ENCODE data around the gene GHRH. TPM values are rescaled to one million over a fixed set of nuclear protein-coding genes. Genes with fewer than 3 reads are reported as not detected.

The GHRH gene, protein sequence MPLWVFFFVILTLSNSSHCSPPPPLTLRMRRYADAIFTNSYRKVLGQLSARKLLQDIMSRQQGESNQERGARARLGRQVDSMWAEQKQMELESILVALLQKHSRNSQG
- not detected for total RNA-seq

- ATAC-seq (ENCODE audit: low read depth), result no peak
- no peaks in the 10 kb centered on the region for H3K36me3 Mint-ChIP-seq
- DNase-seq, result no peak
- POLR2A ChIA-PET, result no interaction called here
- no peaks in the 10 kb centered on the region for H3K4me1 Mint-ChIP-seq
- no peaks in the 10 kb centered on the region for H3K9me3 Mint-ChIP-seq
- H3K27ac Mint-ChIP-seq, result no peak within 1 kb of the TSS
- no peak within 1 kb of the TSS for H3K4me3 Mint-ChIP-seq
- peaks cover 5% of the 10 kb centered on the region for H3K27me3 Mint-ChIP-seq
Measured at GRCh38 chr20:37261714-37262113, at the start of gene GHRH. Gene GHRH, minus strand, starts transcription at chr20:37261814. Its CDS starts 4,925 bp downstream, at chr20:37256889.

- peaks cover 12% of the 10 kb centered on the region for H3K4me1 Mint-ChIP-seq
- H3K27ac Mint-ChIP-seq, result peak overlapping the region; percentile 20
- no peak for DNase-seq
- POLR2A ChIA-PET, result no interaction called here
- no peaks in the 10 kb centered on the region for H3K9me3 Mint-ChIP-seq
- peaks cover 10% of the 10 kb centered on the region for H3K36me3 Mint-ChIP-seq
- H3K4me3 Mint-ChIP-seq, result no peak overlapping the region
- no peak for ATAC-seq (ENCODE audit: low read depth)
- H3K27me3 Mint-ChIP-seq, result no peaks in the 10 kb centered on the region
Measured at GRCh38 chr20:37310951-37311350, 49.3 kb upstream of the GHRH start.

DNA sequence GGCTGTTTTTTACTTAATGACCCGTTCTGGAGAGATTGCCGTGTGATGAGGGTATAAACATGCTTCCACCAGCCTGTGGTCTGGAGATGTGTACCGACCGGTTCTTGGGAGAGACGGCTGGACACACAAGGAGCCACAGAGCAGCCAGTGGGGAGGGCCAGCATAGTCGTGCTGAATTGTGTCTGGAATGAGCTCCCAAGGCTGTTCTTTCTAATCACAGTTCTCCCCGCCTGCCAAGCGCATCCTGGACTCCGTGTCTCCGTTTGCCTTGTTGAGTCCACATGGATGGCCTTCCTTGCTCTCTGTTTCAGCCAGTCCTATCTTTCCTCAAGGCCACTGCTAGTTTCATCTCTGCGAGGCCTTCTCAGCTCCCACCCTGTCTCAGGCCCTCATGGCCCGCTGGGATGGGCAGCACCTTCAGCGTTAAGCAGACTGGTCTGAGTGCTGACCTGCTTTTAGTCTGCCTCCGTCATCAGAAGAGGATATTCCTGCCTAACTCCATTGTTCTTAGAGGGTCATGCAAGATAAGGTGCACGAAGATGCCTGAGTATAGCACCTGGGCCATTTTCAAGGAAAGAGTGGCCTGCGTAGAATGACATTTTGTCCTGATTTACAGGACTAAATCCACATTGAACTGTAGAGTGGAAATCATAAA lies 48.4 kb upstream of the GHRH start:
- DNase-seq (no peak), ATAC-seq (ENCODE audit: low read depth) (no peak)
- H3K27ac Mint-ChIP-seq, result no peak overlapping the region
- peaks cover 6% of the 10 kb centered on the region for H3K4me1 Mint-ChIP-seq
- no peaks in the 10 kb centered on the region for H3K9me3 Mint-ChIP-seq
- POLR2A ChIA-PET, result no interaction called here
- no peak overlapping the region for H3K4me3 Mint-ChIP-seq
- H3K36me3 Mint-ChIP-seq, result peaks cover 7% of the 10 kb centered on the region
- no peaks in the 10 kb centered on the region for H3K27me3 Mint-ChIP-seq

- POLR2A ChIA-PET, result no interaction called here
- no peak overlapping the region for H3K4me3 Mint-ChIP-seq
- no peaks in the 10 kb centered on the region for H3K27me3 Mint-ChIP-seq
- H3K36me3 Mint-ChIP-seq, result peaks cover 12% of the 10 kb centered on the region
- no peak for DNase-seq
- H3K9me3 Mint-ChIP-seq, result no peaks in the 10 kb centered on the region
- no peak for ATAC-seq (ENCODE audit: low read depth)
- no peak overlapping the region for H3K27ac Mint-ChIP-seq
- H3K4me1 Mint-ChIP-seq, result peaks cover 3% of the 10 kb centered on the region
Measured at GRCh38 chr20:37309290-37309689, 47.7 kb upstream of the GHRH start.

DNA sequence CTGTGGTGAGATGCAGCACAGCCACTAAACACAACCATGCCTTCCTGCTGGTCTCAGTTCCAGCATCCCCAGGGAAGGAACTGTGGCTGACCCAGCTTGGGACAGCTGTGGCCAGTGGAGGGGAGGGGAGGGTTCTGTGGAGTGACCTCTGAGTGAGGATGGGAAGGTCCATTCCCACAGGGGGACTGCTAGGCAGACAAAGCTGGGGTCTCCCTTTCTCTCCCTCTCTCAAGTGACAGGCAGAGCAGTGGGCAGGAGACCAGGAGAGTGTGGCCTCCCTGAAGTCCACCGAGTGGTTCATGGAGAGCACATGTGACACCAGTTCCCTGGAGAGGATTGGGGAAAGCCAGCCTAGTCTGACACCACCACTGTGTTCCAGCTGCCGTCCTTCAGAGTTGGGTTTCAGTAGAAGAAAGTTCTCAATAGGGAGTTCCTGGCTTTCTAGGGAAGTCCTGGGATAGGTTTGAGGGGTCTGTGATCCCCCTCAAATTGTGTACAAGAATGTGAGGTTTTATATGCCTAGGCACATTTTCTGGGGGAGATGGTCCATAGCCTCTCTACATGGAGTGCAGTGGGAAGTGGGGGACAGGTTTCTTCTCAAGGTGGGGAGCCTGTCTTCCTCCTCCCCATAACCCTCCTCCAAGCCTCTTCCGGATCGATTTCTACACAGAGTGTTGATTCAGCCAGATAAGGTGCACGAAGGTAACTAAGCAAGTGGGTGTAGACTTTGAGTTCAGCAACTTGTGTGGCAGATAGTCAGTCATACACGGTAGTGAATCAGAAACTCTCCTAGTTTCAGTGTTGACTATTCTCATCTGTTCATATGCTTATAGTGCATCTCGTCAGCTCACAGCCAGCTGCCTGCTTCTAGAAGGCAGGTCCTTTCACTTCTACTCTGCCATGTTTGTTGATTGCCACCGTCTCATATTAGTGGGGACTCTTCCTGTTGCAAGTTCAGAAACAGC lies 46.8 kb upstream of the GHRH start:
- ATAC-seq (ENCODE audit: low read depth) (no peak), DNase-seq (no peak)
- Mint-ChIP-seq H3K36me3 (peaks cover 14% of the 10 kb centered on the region), H3K27me3 (no peaks in the 10 kb centered on the region), H3K4me3 (no peak overlapping the region), H3K4me1 (peaks cover 5% of the 10 kb centered on the region), H3K9me3 (no peaks in the 10 kb centered on the region), H3K27ac (no peak overlapping the region)
- POLR2A ChIA-PET, result no interaction called here

DNA sequence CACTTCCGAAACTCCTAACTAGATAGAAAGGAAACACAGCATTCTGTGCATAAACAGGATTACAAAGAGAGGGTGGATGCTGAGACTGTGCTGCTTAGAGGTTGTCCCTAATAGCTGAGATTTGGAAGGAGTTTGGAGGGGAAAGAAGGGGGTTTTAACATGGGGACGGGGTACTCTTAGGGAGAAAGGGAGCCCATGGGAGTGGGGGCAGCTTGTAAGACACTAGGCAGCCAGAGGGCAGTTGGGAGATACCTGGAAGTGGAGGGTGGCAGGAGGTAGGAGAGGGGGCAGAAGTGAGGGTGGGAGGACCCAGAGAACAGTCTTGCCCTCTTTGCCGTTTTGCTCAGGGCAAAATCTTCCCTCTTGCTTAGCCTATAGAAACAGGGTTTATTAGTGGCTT lies 44.2 kb upstream of the GHRH start:
- H3K4me3 Mint-ChIP-seq, result no peak overlapping the region
- H3K27ac Mint-ChIP-seq, result no peak overlapping the region
- POLR2A ChIA-PET, result interaction anchor here (0.8 kb wide), 1 partner anchor 16 kb away, joined by 3 read pairs; no protein-coding TSS in a partner anchor
- DNase-seq (no peak), ATAC-seq (ENCODE audit: low read depth) (no peak)
- no peaks in the 10 kb centered on the region for H3K27me3 Mint-ChIP-seq
- H3K9me3 Mint-ChIP-seq, result no peaks in the 10 kb centered on the region
- peaks cover 21% of the 10 kb centered on the region for H3K36me3 Mint-ChIP-seq
- H3K4me1 Mint-ChIP-seq, result peaks cover 4% of the 10 kb centered on the region

DNA sequence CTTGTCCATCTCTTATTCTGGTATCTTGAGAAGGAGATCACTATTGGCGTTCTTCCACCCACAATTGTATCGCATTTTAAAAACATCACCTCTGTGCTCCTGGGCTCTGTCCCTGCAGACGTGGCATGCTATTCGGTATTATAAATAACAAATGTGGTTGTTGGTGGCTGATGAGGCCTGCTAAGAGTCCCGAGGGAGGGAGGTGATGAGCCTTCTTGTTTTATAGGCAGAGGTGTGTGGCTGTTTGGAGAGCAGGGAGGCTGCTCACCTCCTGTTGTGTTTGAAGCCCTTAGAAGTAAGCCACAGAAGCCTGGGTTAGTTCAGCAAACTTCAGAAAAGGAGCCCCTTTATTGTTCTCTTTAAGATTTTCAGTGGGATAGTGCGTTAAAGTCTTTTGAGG lies 43.5 kb upstream of the GHRH start:
- H3K36me3 Mint-ChIP-seq, result peaks cover 27% of the 10 kb centered on the region
- peaks cover 4% of the 10 kb centered on the region for H3K4me1 Mint-ChIP-seq
- no peak overlapping the region for H3K27ac Mint-ChIP-seq
- POLR2A ChIA-PET, result no interaction called here
- no peak for DNase-seq
- no peaks in the 10 kb centered on the region for H3K9me3 Mint-ChIP-seq
- no peak overlapping the region for H3K4me3 Mint-ChIP-seq
- no peaks in the 10 kb centered on the region for H3K27me3 Mint-ChIP-seq
- no peak for ATAC-seq (ENCODE audit: low read depth)

DNA sequence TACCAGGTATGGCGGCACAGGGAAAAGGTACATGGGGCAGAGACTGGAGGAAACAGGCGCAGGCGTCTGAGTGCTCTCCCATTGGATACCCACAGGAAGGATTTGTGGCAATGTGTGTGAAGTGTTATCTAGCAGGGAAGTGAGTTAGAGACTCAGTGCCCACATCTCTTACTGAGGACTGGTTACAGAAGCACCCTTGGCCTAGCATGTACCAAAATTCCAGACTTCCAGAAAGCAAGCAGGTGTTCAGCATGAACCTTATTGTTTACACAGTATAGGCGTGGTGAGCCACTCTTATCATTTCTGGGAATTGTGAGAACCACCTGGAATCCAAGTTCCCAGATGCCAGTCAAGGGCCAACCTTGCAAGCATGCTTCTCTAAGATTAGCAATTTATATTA lies 42.0 kb upstream of the GHRH start:
- peaks cover 32% of the 10 kb centered on the region for H3K36me3 Mint-ChIP-seq

DNA sequence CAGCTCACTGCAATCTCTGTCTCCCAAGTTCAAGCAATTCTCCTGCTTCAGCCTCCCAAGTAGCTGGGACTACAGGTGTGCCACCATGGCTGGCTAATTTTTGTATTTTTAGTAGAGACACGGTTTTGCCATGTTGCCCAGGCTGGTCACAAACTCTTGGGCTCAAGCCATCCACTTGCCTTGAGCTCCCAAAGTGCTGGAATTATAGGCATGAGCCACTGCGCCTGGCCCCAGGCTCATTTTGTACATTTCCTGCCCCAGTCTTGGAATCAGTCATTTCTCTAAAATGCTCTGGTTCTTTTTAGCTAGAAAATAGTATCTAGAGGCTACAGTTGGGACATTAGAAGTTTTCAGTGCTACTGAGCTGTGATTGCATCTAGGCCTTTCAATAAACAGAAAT lies 41.4 kb upstream of the GHRH start:
- no peak overlapping the region for H3K27ac Mint-ChIP-seq
- H3K36me3 Mint-ChIP-seq, result peaks cover 31% of the 10 kb centered on the region
- H3K4me3 Mint-ChIP-seq, result no peak overlapping the region
- DNase-seq (no peak), ATAC-seq (ENCODE audit: low read depth) (no peak)
- peaks cover 5% of the 10 kb centered on the region for H3K4me1 Mint-ChIP-seq
- no peaks in the 10 kb centered on the region for H3K9me3 Mint-ChIP-seq
- H3K27me3 Mint-ChIP-seq, result no peaks in the 10 kb centered on the region
- POLR2A ChIA-PET, result no interaction called here

More for the DNA sequence above, 42.0 kb upstream of the GHRH start:
- H3K27me3 Mint-ChIP-seq, result no peaks in the 10 kb centered on the region
- H3K9me3 Mint-ChIP-seq, result no peaks in the 10 kb centered on the region
- ATAC-seq (ENCODE audit: low read depth), result no peak
- H3K4me1 Mint-ChIP-seq, result peaks cover 4% of the 10 kb centered on the region
- no peak for DNase-seq
- POLR2A ChIA-PET, result no interaction called here
- no peak overlapping the region for H3K4me3 Mint-ChIP-seq
- H3K27ac Mint-ChIP-seq, result peak overlapping the region; percentile 1

DNA sequence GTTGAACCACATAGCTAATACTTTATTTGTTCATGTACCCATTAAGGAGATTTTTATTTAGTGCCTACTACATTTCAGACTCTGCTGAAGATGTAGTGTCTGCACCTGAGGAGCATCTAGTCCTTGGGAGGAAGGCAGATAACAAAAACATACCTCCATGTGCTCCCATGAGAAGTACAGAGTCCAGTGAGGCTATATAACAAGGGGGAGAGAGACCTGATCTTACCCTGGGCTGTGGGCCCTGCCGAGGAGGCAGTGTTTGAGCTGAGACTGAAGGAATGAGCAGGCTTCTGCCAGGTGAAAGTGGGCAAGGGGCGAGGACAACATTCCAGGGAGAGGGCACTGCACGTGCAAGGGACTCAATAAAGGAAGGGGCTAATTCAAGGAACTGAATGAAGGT lies 39.9 kb upstream of the GHRH start:
- peaks cover 7% of the 10 kb centered on the region for H3K4me1 Mint-ChIP-seq
- H3K4me3 Mint-ChIP-seq, result no peak overlapping the region
- DNase-seq (no peak), ATAC-seq (ENCODE audit: low read depth) (no peak)
- H3K27me3 Mint-ChIP-seq, result no peaks in the 10 kb centered on the region
- H3K36me3 Mint-ChIP-seq, result peaks cover 34% of the 10 kb centered on the region
- no peak overlapping the region for H3K27ac Mint-ChIP-seq
- H3K9me3 Mint-ChIP-seq, result no peaks in the 10 kb centered on the region
- POLR2A ChIA-PET, result no interaction called here

DNA sequence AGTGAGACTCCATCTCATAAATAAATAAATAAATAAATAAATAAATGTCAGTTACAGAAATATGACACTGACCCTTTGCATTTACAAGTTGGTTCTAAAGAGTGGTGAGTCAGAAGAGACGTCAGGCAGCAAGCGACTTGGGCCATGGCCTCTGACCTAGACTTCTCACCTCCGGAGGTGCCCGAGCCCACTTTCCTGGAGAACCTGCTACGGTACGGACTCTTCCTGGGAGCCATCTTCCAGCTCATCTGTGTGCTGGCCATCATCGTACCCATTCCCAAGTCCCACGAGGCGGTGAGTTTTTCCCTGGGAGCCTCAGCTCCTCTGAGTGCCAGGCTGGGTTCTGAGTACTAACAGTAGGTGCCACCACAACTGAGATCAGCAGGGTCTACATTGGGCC lies 39.5 kb upstream of the GHRH start:
- DNase-seq (no peak), ATAC-seq (ENCODE audit: low read depth) (no peak)
- Mint-ChIP-seq H3K4me3 (no peak overlapping the region), H3K36me3 (peaks cover 34% of the 10 kb centered on the region), H3K9me3 (no peaks in the 10 kb centered on the region), H3K27ac (no peak overlapping the region), H3K27me3 (no peaks in the 10 kb centered on the region), H3K4me1 (peaks cover 11% of the 10 kb centered on the region)
- POLR2A ChIA-PET, result no interaction called here

DNA sequence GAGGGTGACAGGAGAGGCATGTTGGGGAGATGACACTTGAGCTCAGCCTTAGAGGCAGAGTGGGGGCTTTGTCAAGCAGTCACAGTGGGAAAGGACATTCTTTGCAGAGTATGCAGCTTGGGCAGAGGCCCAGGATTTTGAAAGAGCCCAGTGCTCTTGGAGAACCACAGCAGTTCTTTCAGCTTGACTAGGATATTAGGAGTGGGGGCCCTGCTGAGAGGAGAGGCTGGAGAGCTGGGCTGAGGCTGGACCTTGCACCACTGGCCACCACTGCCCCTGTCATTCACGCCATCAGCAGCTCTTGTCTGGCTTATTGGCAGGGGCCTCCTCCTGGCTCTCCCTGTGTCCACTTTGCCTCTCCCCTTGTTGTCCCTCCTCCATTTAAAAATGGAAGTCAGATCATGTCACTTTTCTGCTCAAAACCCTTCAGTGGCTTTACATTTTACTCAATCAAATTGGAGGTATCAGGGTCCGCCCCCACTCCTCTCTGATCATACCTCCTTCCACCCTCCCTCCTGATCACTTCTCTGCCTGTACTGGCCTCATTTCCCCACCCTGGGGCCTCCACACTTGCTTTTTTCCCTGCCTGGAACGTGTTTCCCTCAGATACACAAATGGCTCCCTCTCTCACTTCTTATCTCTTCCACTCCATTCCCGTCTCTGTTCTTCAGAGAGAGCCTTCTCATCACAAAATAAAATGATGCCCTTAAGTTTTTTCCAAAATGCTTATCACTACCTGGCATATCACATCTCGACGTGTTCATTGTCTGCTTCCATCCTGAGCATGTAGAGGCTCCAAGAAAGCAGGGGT lies 38.3 kb upstream of the GHRH start:
- H3K36me3 Mint-ChIP-seq, result peaks cover 36% of the 10 kb centered on the region
- no peak for ATAC-seq (ENCODE audit: low read depth)

More for the DNA sequence above, 38.3 kb upstream of the GHRH start:
- Mint-ChIP-seq H3K4me3 (no peak overlapping the region), H3K4me1 (peaks cover 15% of the 10 kb centered on the region), H3K9me3 (no peaks in the 10 kb centered on the region), H3K27ac (no peak overlapping the region), H3K27me3 (no peaks in the 10 kb centered on the region)
- DNase-seq, result no peak
- POLR2A ChIA-PET, result interaction anchor here (2.1 kb wide), 1 partner anchor 10 kb away, joined by 8 read pairs; the partner anchor contains the start of gene MANBAL

Data from activated naive CD8-positive, alpha-beta T cell treated with anti-CD3 and anti-CD28 coated beads, Interleukin-2, amount 10 ng/mL, durations not matched to agents 7 days and 5 days (primary cell).